GOT3 (cell line): ENCODE data around the gene FAHD1.
"Not testable (repeated sequence)": the region's sequence is repeated elsewhere in the genome, so short reads cannot be mapped to it uniquely, and the experiment has no call there.

Experiments used
- DNase-seq: peaks from one replicate; lab custom pipeline; 2025; ENCODE audit warnings: mixed read lengths; lab: John Stamatoyannopoulos, UW

FAHD1 gene

DNA sequence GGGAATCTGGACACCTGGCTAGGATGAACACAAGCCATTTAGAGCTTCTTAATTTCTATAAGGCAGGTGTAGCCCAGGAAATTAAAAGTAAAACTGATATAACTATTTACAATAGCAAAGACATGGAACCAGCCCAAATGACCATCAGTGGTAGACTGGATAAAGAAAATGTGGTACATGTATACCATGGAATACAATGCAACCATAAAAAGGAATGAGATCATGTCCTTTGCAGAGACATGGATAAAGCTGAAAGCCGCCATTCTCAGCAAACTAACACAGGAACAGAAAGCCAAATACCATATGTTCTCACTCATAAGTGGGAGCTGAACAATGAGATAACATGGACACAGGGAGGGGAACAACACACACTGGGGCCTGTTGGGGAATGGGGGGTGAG, 19.4 kb downstream of the FAHD1 start:
- no peak for DNase-seq

GRCh38 chr16:1850981-1851380, 24.0 kb downstream of the FAHD1 start:
- DNase-seq: no peak

GRCh38 chr16:1851793-1852192, 24.8 kb downstream of the FAHD1 start:
- DNase-seq: no peak

DNA sequence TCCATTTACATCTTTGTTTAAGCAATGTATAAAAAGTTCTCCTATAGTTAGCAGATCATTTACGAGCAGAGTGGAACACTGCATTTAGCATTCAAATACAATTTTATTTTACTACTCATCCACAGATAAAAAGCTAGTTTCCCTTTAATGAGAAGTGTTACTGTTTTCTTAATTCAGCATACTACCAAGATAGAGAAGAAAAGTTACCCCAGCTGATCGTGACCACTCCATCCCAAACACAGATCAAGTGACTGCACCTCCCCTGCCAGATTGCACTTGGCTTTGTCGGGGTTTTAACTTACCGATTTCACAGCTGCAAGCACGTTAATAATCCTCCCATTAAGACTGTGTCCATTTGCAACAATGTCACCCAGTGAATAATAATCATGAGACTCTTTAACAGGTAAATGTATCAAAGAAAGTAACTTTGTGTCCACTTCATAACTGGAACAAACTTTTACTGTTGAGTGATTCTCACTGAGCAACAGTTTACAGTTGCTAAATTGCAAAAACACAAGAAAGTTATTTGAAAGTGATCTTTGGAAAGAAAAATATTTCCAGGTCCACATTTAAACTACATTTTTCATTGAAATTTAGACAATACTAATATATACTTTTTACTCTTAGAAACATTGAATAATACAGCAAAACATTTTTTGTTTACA, 30.6 kb downstream of the FAHD1 start:
- no peak for DNase-seq

GRCh38 chr16:1858189-1858865, 31.3 kb downstream of the FAHD1 start:
- no peak for DNase-seq

DNA sequence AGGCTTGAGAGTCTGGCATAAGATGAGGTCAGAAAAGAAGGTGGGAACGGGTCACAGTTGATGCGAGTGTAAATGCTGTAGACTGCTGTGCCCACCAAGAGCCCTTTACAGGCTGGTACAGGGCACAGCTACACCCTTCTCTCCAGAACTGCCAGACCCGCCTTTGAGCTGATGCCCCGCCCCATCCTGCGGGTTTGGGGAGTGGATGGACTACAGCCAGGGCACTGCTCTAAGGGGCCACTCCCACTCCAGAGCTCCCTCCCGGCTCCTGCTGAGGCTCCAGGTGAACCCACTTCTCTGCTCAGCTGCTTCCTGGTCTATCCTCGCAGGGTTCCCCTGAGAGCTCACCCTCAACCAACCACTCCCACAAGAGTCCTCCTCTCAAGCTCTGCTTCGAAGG, 32.6 kb downstream of the FAHD1 start:
- DNase-seq: no peak

DNA sequence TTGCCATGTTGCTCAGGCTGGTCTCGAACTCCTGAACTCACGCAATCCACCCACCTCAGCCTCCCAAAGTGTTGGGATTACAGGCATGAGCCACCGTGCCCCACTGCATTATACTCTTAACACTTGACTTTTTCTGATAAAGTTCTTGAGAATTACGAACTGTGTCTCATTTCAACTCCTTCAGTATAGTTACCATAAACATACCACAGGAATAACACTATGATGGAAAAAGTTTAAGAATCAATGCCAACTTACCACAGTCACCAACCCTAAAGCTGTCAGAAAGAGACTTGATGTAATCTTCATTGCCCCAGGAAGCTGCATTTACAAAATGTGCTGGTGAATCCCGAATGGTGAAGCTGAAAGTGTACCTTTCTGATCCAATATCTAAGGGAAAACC, 34.7 kb downstream of the FAHD1 start:
- DNase-seq: no peak

DNA sequence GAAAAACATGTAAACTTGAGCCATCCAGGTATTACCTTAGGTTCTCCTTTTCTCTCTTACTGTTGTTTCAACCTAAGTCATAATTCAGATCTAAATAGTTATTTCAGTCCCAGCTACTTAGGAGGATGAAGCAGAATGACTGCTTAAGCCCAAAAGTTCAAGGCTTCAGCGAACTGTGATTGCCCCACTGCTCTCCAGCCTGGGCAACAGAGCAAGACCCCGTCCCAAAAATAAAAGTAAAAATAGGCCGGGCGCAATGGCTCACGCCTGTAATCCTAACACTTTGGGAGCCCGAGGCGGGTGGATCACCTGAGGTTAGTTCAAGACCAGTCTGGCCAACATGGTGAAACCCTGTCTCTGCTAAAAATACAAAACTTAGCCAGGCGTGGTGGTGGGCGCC, 35.4 kb downstream of the FAHD1 start:
- no peak for DNase-seq

- no peak for DNase-seq
Observed at GRCh38 chr16:1863681-1864460, 36.9 kb downstream of the FAHD1 start.

- no peak for DNase-seq
Observed at GRCh38 chr16:1865902-1866690, 39.1 kb downstream of the FAHD1 start.

GRCh38 chr16:1870365-1871082, 43.5 kb downstream of the FAHD1 start:
- DNase-seq: no peak

GRCh38 chr16:1871974-1872635, 45.1 kb downstream of the FAHD1 start, which contains the start of gene MEIOB:
Gene MEIOB, minus strand, starts transcription at chr16:1872164. Its CDS starts 3,989 bp downstream, at chr16:1868175.
- no peak for DNase-seq

DNA sequence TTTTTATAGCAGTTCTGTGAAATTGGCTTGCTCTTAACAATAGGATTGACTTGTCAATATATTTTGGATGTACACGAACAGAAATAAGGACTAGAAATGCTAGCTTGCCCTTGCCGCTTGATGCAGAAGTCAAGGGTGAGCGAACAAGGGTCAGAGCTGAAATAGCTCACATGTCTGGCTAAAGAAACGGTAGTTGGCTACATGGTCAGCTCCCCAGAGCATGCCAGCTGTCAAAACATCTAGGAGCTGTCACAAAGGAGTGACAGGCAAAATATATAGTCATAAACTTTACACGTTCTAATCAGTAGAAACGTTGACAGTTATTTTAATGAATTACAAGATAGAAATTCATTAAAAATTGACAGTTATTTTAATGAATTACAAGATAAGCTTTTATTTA, 47.8 kb downstream of the FAHD1 start:
- no peak for DNase-seq

DNA sequence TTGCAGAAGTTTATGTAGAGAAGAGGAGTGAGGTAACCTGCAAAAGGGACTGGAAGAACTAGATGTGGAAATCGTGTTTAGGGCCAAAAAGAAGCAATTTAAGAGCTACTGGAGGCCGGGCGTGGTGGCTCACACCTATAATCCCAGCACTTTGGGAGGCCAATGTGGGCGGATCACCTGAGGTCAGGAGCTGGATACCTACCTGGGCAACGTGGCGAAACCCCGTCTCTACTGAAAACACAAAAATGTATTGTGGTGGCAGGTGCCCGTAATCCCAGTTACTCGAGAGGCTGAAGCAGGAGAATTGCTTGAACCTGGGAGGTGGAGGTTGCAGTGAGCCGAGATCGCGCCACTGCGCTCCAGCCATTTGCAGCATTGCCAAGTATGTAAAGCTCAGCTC, 49.1 kb downstream of the FAHD1 start:
- DNase-seq: not testable (repeated sequence)

GRCh38 chr16:1876468-1876867, 49.5 kb downstream of the FAHD1 start:
- DNase-seq: no peak

DNA sequence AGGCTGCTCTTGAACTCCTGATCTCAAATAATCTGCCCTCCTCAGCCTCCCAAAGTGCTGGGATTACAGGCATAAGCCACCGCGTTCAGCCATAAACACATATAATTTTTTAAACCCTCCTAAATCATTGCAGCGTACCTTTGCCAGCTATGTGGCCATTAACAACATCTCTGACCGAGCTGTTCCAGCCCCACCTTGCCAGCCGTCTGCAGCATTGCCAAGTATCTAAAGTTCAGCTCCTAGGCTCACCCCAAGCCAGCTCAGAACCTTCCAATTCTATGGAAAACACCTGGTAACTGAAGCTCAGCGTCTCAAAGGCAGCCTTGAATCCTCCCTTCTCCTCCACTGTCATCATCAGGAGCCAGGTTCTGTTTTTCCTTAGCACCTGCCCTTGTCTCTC, 50.1 kb downstream of the FAHD1 start:
- no peak for DNase-seq

DNA sequence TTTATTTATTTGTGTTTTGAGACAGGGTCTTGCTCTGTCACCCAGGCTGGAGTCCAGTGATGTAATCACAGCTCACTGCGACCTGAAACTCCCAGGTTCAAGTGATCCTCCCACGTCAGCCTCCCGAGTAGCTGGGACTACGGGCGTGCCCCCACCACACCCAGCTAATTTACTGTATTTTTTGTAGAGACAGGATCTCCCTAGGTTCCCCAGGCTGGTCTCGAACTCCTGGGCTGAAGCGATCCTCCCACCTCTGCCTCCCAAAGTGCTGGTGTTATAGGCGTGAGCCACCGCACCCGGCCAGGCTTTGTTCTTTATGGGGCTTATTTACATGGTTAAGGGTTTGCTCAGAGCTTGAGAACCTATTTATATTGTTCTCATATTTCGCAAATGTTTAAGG, 50.8 kb downstream of the FAHD1 start:
- DNase-seq: no peak

- no peak for DNase-seq
Observed at GRCh38 chr16:1878256-1878655, 51.2 kb downstream of the FAHD1 start.
